ENCODE results near the gene NAA60. TPM values are rescaled to one million over a fixed set of nuclear protein-coding genes. Genes with fewer than 3 reads are reported as not detected.
"Not testable (repeated sequence)": the region's sequence is repeated elsewhere in the genome, so short reads cannot be mapped to it uniquely, and the experiment has no call there.

NAA60 gene
- polyA plus RNA-seq, 4 donors: 51.2 to 102 (median 70.4) TPM

GRCh38 chr16:3467921-3468320 lies 24.4 kb downstream of the NAA60 start:
- 80 to 83% (median 81%) methylated on average over 4 of the region's 4 CpGs for WGBS, 3 donors
- Histone ChIP-seq H3K27me3 (ENCODE audit: control insufficient read depth in 3 of 3, insufficient read depth in 3 of 3, low read length in 3 of 3) (no peaks in the 10 kb centered on the region), H3K4me1 (ENCODE audit: control insufficient read depth in 3 of 3, insufficient read depth in 2 of 3, low read depth in 1 of 3, low read length in 2 of 3) (peaks cover 0 to 2% (median 0%) of the 10 kb centered on the region in 3 donors), H3K4me3 (ENCODE audit: low read depth in 1 of 3, low read length in 3 of 3) (no peak overlapping the region), H3K36me3 (ENCODE audit: control insufficient read depth in 3 of 3, insufficient read depth in 2 of 3, low read depth in 1 of 3, low read length in 3 of 3) (peaks cover 0 to 66% (median 2%) of the 10 kb centered on the region in 3 donors), H3K9me3 (ENCODE audit: control insufficient read depth in 2 of 2, insufficient read depth in 1 of 2, low read depth in 1 of 2, low read length in 1 of 2) (no peaks in the 10 kb centered on the region), H3K27ac (ENCODE audit: low read depth in 1 of 3, low read length in 2 of 3) (no peak overlapping the region)
- DNase-seq: no peak
- no peak for FAIRE-seq

GRCh38 chr16:3468501-3468900 lies 25.0 kb downstream of the NAA60 start:
- peaks cover 0 to 68% (median 2%) of the 10 kb centered on the region in 3 donors for H3K36me3 ChIP-seq (ENCODE audit: control insufficient read depth in 3 of 3, insufficient read depth in 2 of 3, low read depth in 1 of 3, low read length in 3 of 3)
- H3K4me3 ChIP-seq (ENCODE audit: low read depth in 1 of 3, low read length in 3 of 3): no peak overlapping the region
- H3K27me3 ChIP-seq (ENCODE audit: control insufficient read depth in 3 of 3, insufficient read depth in 3 of 3, low read length in 3 of 3): no peaks in the 10 kb centered on the region
- peaks cover 0 to 2% (median 0%) of the 10 kb centered on the region in 3 donors for H3K4me1 ChIP-seq (ENCODE audit: control insufficient read depth in 3 of 3, insufficient read depth in 2 of 3, low read depth in 1 of 3, low read length in 2 of 3)
- WGBS, 3 donors: 78 to 86% (median 85%) methylated on average over 15 of the region's 15 CpGs
- H3K9me3 ChIP-seq (ENCODE audit: control insufficient read depth in 2 of 2, insufficient read depth in 1 of 2, low read depth in 1 of 2, low read length in 1 of 2): no peaks in the 10 kb centered on the region
- DNase-seq: no peak
- H3K27ac ChIP-seq (ENCODE audit: low read depth in 1 of 3, low read length in 2 of 3): no peak overlapping the region
- no peak for FAIRE-seq

GRCh38 chr16:3469736-3470135 lies 26.3 kb downstream of the NAA60 start:
- WGBS, 3 donors: 86 to 91% (median 91%) methylated on average over 7 of the region's 7 CpGs
- no peak for DNase-seq
- Histone ChIP-seq H3K27ac (ENCODE audit: low read depth in 1 of 3, low read length in 2 of 3) (no peak overlapping the region), H3K4me3 (ENCODE audit: low read depth in 1 of 3, low read length in 3 of 3) (no peak overlapping the region), H3K36me3 (ENCODE audit: control insufficient read depth in 3 of 3, insufficient read depth in 2 of 3, low read depth in 1 of 3, low read length in 3 of 3) (peaks cover 0 to 76% (median 2%) of the 10 kb centered on the region in 3 donors), H3K9me3 (ENCODE audit: control insufficient read depth in 2 of 2, insufficient read depth in 1 of 2, low read depth in 1 of 2, low read length in 1 of 2) (no peaks in the 10 kb centered on the region), H3K4me1 (ENCODE audit: control insufficient read depth in 3 of 3, insufficient read depth in 2 of 3, low read depth in 1 of 3, low read length in 2 of 3) (no peaks in the 10 kb centered on the region), H3K27me3 (ENCODE audit: control insufficient read depth in 3 of 3, insufficient read depth in 3 of 3, low read length in 3 of 3) (no peaks in the 10 kb centered on the region)
- no peak for FAIRE-seq

GRCh38 chr16:3470723-3471122 lies 27.2 kb downstream of the NAA60 start:
- no peak overlapping the region for H3K27ac ChIP-seq (ENCODE audit: low read depth in 1 of 3, low read length in 2 of 3)
- H3K4me3 ChIP-seq (ENCODE audit: low read depth in 1 of 3, low read length in 3 of 3): no peak overlapping the region
- WGBS, 3 donors: 84 to 98% (median 87%) methylated on average over 9 of the region's 9 CpGs
- H3K9me3 ChIP-seq (ENCODE audit: control insufficient read depth in 2 of 2, insufficient read depth in 1 of 2, low read depth in 1 of 2, low read length in 1 of 2): no peaks in the 10 kb centered on the region
- no peak for FAIRE-seq
- no peaks in the 10 kb centered on the region for H3K27me3 ChIP-seq (ENCODE audit: control insufficient read depth in 3 of 3, insufficient read depth in 3 of 3, low read length in 3 of 3)
- H3K4me1 ChIP-seq (ENCODE audit: control insufficient read depth in 3 of 3, insufficient read depth in 2 of 3, low read depth in 1 of 3, low read length in 2 of 3): peaks cover 0 to 6% (median 3%) of the 10 kb centered on the region in 3 donors
- DNase-seq: no peak
- peaks cover 0 to 75% (median 2%) of the 10 kb centered on the region in 3 donors for H3K36me3 ChIP-seq (ENCODE audit: control insufficient read depth in 3 of 3, insufficient read depth in 2 of 3, low read depth in 1 of 3, low read length in 3 of 3)

- DNase-seq (no peak), FAIRE-seq (no peak)
- 91 to 92% (median 91%) methylated on average over 20 of the region's 20 CpGs for WGBS, 3 donors
- Histone ChIP-seq H3K36me3 (ENCODE audit: control insufficient read depth in 3 of 3, insufficient read depth in 2 of 3, low read depth in 1 of 3, low read length in 3 of 3) (peaks cover 0 to 72% (median 3%) of the 10 kb centered on the region in 3 donors), H3K27me3 (ENCODE audit: control insufficient read depth in 3 of 3, insufficient read depth in 3 of 3, low read length in 3 of 3) (no peaks in the 10 kb centered on the region), H3K4me1 (ENCODE audit: control insufficient read depth in 3 of 3, insufficient read depth in 2 of 3, low read depth in 1 of 3, low read length in 2 of 3) (peaks cover 0 to 8% (median 3%) of the 10 kb centered on the region in 3 donors), H3K4me3 (ENCODE audit: low read depth in 1 of 3, low read length in 3 of 3) (no peak overlapping the region), H3K9me3 (ENCODE audit: control insufficient read depth in 2 of 2, insufficient read depth in 1 of 2, low read depth in 1 of 2, low read length in 1 of 2) (no peaks in the 10 kb centered on the region), H3K27ac (ENCODE audit: low read depth in 1 of 3, low read length in 2 of 3) (no peak overlapping the region)
These were observed 28.2 kb downstream of the NAA60 start for GRCh38 chr16:3471518-3472176.

- FAIRE-seq (no peak), DNase-seq (no peak)
- H3K9me3 ChIP-seq (ENCODE audit: control insufficient read depth in 2 of 2, insufficient read depth in 1 of 2, low read depth in 1 of 2, low read length in 1 of 2): no peaks in the 10 kb centered on the region
- no peaks in the 10 kb centered on the region for H3K27me3 ChIP-seq (ENCODE audit: control insufficient read depth in 3 of 3, insufficient read depth in 3 of 3, low read length in 3 of 3)
- peaks cover 0 to 8% (median 3%) of the 10 kb centered on the region in 3 donors for H3K4me1 ChIP-seq (ENCODE audit: control insufficient read depth in 3 of 3, insufficient read depth in 2 of 3, low read depth in 1 of 3, low read length in 2 of 3)
- H3K36me3 ChIP-seq (ENCODE audit: control insufficient read depth in 3 of 3, insufficient read depth in 2 of 3, low read depth in 1 of 3, low read length in 3 of 3): peaks cover 0 to 66% (median 3%) of the 10 kb centered on the region in 3 donors
- H3K27ac ChIP-seq (ENCODE audit: low read depth in 1 of 3, low read length in 2 of 3): no peak overlapping the region
- WGBS, 3 donors: 78 to 84% (median 84%) methylated on average over 10 of the region's 10 CpGs
- no peak overlapping the region for H3K4me3 ChIP-seq (ENCODE audit: low read depth in 1 of 3, low read length in 3 of 3)
These were observed 29.6 kb downstream of the NAA60 start for GRCh38 chr16:3472878-3473595.

- not testable (repeated sequence) for H3K4me3 ChIP-seq (ENCODE audit: low read depth in 1 of 3, low read length in 3 of 3); H3K27me3 ChIP-seq (ENCODE audit: control insufficient read depth in 3 of 3, insufficient read depth in 3 of 3, low read length in 3 of 3); H3K9me3 ChIP-seq (ENCODE audit: control insufficient read depth in 2 of 2, insufficient read depth in 1 of 2, low read depth in 1 of 2, low read length in 1 of 2); FAIRE-seq; H3K4me1 ChIP-seq (ENCODE audit: control insufficient read depth in 3 of 3, insufficient read depth in 2 of 3, low read depth in 1 of 3, low read length in 2 of 3); DNase-seq; H3K27ac ChIP-seq (ENCODE audit: low read depth in 1 of 3, low read length in 2 of 3)
- peaks cover 0 to 68% (median 3%) of the 10 kb centered on the region in 3 donors for H3K36me3 ChIP-seq (ENCODE audit: control insufficient read depth in 3 of 3, insufficient read depth in 2 of 3, low read depth in 1 of 3, low read length in 3 of 3)
- WGBS, 3 donors: 88 to 97% (median 88%) methylated on average over 3 of the region's 3 CpGs
These were observed 30.1 kb downstream of the NAA60 start for GRCh38 chr16:3473596-3473943.

GRCh38 chr16:3474136-3474779 lies 30.8 kb downstream of the NAA60 start:
- peak overlapping the region in 1 of 3 donors; percentile 28 for H3K27ac ChIP-seq (ENCODE audit: low read depth in 1 of 3, low read length in 2 of 3)
- H3K4me1 ChIP-seq (ENCODE audit: control insufficient read depth in 3 of 3, insufficient read depth in 2 of 3, low read depth in 1 of 3, low read length in 2 of 3): peaks cover 0 to 8% (median 3%) of the 10 kb centered on the region in 3 donors
- 81 to 84% (median 81%) methylated on average over 14 to 16 of the region's 16 CpGs for WGBS, 3 donors
- no peaks in the 10 kb centered on the region for H3K27me3 ChIP-seq (ENCODE audit: control insufficient read depth in 3 of 3, insufficient read depth in 3 of 3, low read length in 3 of 3)
- H3K9me3 ChIP-seq (ENCODE audit: control insufficient read depth in 2 of 2, insufficient read depth in 1 of 2, low read depth in 1 of 2, low read length in 1 of 2): no peaks in the 10 kb centered on the region
- H3K36me3 ChIP-seq (ENCODE audit: control insufficient read depth in 3 of 3, insufficient read depth in 2 of 3, low read depth in 1 of 3, low read length in 3 of 3): peaks cover 0 to 68% (median 3%) of the 10 kb centered on the region in 3 donors
- DNase-seq: no peak
- H3K4me3 ChIP-seq (ENCODE audit: low read depth in 1 of 3, low read length in 3 of 3): no peak overlapping the region
- FAIRE-seq: no peak

Data from small intestine (tissue), 7 donors.